HepG2 (cell line): ENCODE measurements around the gene WDR59. TPM values are rescaled to one million over a fixed set of nuclear protein-coding genes. Genes with fewer than 3 reads are reported as not detected.

Source experiments
- ARID2 ChIP-seq: sonication (generic); formaldehyde crosslinking; IDR thresholded peaks from 2 replicates; pipeline ENCODE4 v1.8.1; 2022; ENCODE audit warnings: mild to moderate bottlenecking, missing genetic modification reagents, borderline replicate concordance
- EEA1 ChIP-seq: sonication (generic); formaldehyde crosslinking; IDR thresholded peaks from 2 replicates; pipeline ENCODE4 v1.5.1; 2020; ENCODE audit warnings: mild to moderate bottlenecking, missing genetic modification reagents, borderline replicate concordance
- FOSL2 ChIP-seq: sonication (generic); formaldehyde crosslinking; IDR thresholded peaks from 2 replicates; pipeline ENCODE4 v1.4.0; 2020; ENCODE audit warnings: missing genetic modification reagents
- FOXK1 ChIP-seq: sonication (generic); formaldehyde crosslinking; IDR thresholded peaks from 2 replicates; pipeline ENCODE4 v1.4.0; 2020; ENCODE audit warnings: low read depth, missing genetic modification reagents, borderline replicate concordance
- GABPA ChIP-seq, 2 experiments: IDR thresholded peaks; 2 replicates each; pipeline ENCODE4 v1.6.1; 2011 to 2016; ENCODE audit warnings: low read depth in 2 of 2, low read length in 1 of 2, missing biosample characterization in 1 of 2, missing genetic modification characterization in 1 of 2
- GFI1 ChIP-seq: sonication (generic); formaldehyde crosslinking; IDR thresholded peaks from 2 replicates; pipeline ENCODE4 v1.5.0; 2020; ENCODE audit warnings: missing genetic modification reagents, mild to moderate bottlenecking, borderline replicate concordance
- HMG20A ChIP-seq: IDR thresholded peaks from 2 replicates; pipeline ENCODE4 v1.6.1; 2016; ENCODE audit warnings: borderline replicate concordance
- MIXL1 ChIP-seq: IDR thresholded peaks from 2 replicates; pipeline ENCODE4 v1.6.1; 2016
- MTF2 ChIP-seq: sonication (generic); formaldehyde crosslinking; IDR thresholded peaks from 2 replicates; pipeline ENCODE4 v1.5.0; 2020; ENCODE audit warnings: missing genetic modification reagents, borderline replicate concordance
- NFATC3 ChIP-seq: sonication (generic); formaldehyde crosslinking; IDR thresholded peaks from 2 replicates; pipeline ENCODE4 v1.5.1; 2020; ENCODE audit warnings: mild to moderate bottlenecking, missing genetic modification reagents
- ONECUT2 ChIP-seq: sonication (generic); formaldehyde crosslinking; IDR thresholded peaks from 2 replicates; pipeline ENCODE4 v1.4.0; 2020; ENCODE audit warnings: missing genetic modification reagents
- SALL2 ChIP-seq: sonication (generic); formaldehyde crosslinking; IDR thresholded peaks from 2 replicates; pipeline ENCODE4 v1.8.1; 2023; ENCODE audit warnings: mild to moderate bottlenecking, missing genetic modification reagents, inconsistent platforms
- SETDB1 ChIP-seq: sonication (generic); formaldehyde crosslinking; IDR thresholded peaks from 2 replicates; pipeline ENCODE4 v1.5.1; 2020; ENCODE audit warnings: missing genetic modification reagents, mild to moderate bottlenecking, borderline replicate concordance
- SMAD1 ChIP-seq: sonication (generic); formaldehyde crosslinking; IDR thresholded peaks from 2 replicates; pipeline ENCODE4 v1.4.0; 2020; ENCODE audit warnings: missing genetic modification reagents, low read depth, mild to moderate bottlenecking, borderline replicate concordance
- TCF7L2 ChIP-seq: IDR thresholded peaks from 2 replicates; pipeline ENCODE4 v1.6.1; 2011; ENCODE audit warnings: mild to moderate bottlenecking, low read depth, low read length, moderate library complexity
- TGIF2 ChIP-seq: IDR thresholded peaks from 2 replicates; pipeline ENCODE4 v1.6.1; 2016; ENCODE audit warnings: control low read depth, missing compliant biosample characterization
- ZBTB7A ChIP-seq: sonication (generic); formaldehyde crosslinking; IDR thresholded peaks from 2 replicates; pipeline ENCODE4 v1.8.0; 2022; ENCODE audit warnings: mild to moderate bottlenecking, missing genetic modification reagents
- ZNF430 ChIP-seq: sonication (generic); formaldehyde crosslinking; IDR thresholded peaks from 2 replicates; pipeline ENCODE4 v1.9.0; 2021; ENCODE audit warnings: mild to moderate bottlenecking, missing genetic modification reagents
- ZNF510 ChIP-seq: sonication (generic); formaldehyde crosslinking; IDR thresholded peaks from 2 replicates; pipeline ENCODE4 v1.4.0; 2020; ENCODE audit warnings: low read depth, mild to moderate bottlenecking, missing genetic modification reagents
- ZNF703 ChIP-seq: sonication (generic); formaldehyde crosslinking; IDR thresholded peaks from 2 replicates; pipeline ENCODE4 v1.5.1; 2020; ENCODE audit warnings: missing genetic modification reagents, mild to moderate bottlenecking, moderate library complexity, borderline replicate concordance
- polyA plus RNA-seq, 8 experiments: library from polyadenylated mRNA; depleted of rRNA in 3 of 8; stranded (reverse) in 7 of 8; unstranded in 1 of 8; fragments of >200 nt; fragmentation: Illumina TruSeq in 4 of 8; extraction: Trizol in 4 of 8; gene quantifications; 2 replicates each; pipeline versions ENCODE4 v1.2.1 to v1.2.3, GENCODE V29; 2011 to 2016; ENCODE audit warnings: low read depth in 4 of 8, missing spikeins in 1 of 8, mixed read lengths in 1 of 8; ENCODE audit not compliant: insufficient read depth in 1 of 8
- total RNA-seq, 5 experiments: library from RNA; depleted of rRNA; stranded (reverse); fragments of >200 nt; fragmentation: Illumina TruSeq; extraction: Trizol; gene quantifications; 2 replicates each; pipeline ENCODE4 v1.2.3, GENCODE V29; 2016; ENCODE audit warnings: low read depth in 1 of 5
- TF ChIP-seq, protein P1 (sequence below): IDR thresholded peaks from 2 replicates; pipeline ENCODE4 v1.6.1; 2016
- TF ChIP-seq, protein P2 (sequence below): IDR thresholded peaks from 2 replicates; pipeline ENCODE4 v1.6.1; 2016; ENCODE audit warnings: low read depth, control low read depth
- TF ChIP-seq, protein P3 (sequence below): sonication (generic); formaldehyde crosslinking; IDR thresholded peaks from 2 replicates; pipeline ENCODE4 v1.9.0; 2022; ENCODE audit warnings: low read depth, missing genetic modification reagents
- TF ChIP-seq, protein P4 (sequence below), 2 experiments: sonication (generic) in 1 of 2; formaldehyde crosslinking in 1 of 2; IDR thresholded peaks; 2 replicates each; pipeline versions ENCODE4 v1.5.1 to v1.6.1; 2011 to 2020; ENCODE audit warnings: borderline replicate concordance in 1 of 2, low read depth in 1 of 2, low read length in 1 of 2, mild to moderate bottlenecking in 1 of 2, missing genetic modification reagents in 1 of 2, moderate library complexity in 1 of 2

The WDR59 gene
- total and polyA plus RNA-seq, 2 of the 13 experiments (the other 11 are each of a cell fraction or from before 2014, with no cell fraction given): 65.2 to 306 TPM

DNA sequence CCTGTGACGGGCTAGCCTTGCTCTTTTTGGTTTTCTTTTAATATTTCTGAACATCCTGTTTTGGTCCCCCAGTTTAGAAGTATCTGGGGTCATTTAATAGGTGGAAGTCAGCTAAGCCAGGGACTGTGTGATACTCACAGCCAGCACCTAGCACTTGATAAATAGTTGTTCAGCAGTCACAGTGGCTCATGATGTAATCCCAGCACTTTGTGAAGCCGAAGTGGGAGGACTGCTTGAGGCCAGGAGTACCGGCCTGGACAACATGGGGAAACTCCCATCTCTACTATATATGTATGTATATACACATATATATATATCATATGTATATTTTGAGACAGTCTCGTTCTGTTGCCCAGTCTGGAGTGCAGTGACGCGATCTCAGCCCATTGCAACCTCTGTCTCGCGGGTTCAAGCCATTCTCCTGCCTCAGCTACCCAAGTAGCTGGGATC, 12.1 kb upstream of the WDR59 start (continued):
- TF ChIP-seq NFATC3 (CRISPR knock-in tag) (no peak), TGIF2 (CRISPR knock-in tag) (no peak), ZNF510 (CRISPR knock-in tag) (no peak), ZNF703 (CRISPR knock-in tag) (no peak), ONECUT2 (CRISPR knock-in tag) (no peak), SALL2 (CRISPR knock-in tag) (no peak), ARID2 (CRISPR knock-in tag) (no peak), GFI1 (CRISPR knock-in tag) (no peak), MIXL1 (CRISPR knock-in tag) (peak; percentile 82), SMAD1 (CRISPR knock-in tag) (no peak), MTF2 (CRISPR knock-in tag) (no peak), ZBTB7A (CRISPR knock-in tag) (no peak), FOXK1 (CRISPR knock-in tag) (peak; percentile 68; the same call in 1 of the 2 replicates), SETDB1 (CRISPR knock-in tag) (no peak), GABPA (IDR thresholded peaks at IDR 0.05; ENCODE audit: low read depth, low read length) (no peak), GABPA (CRISPR knock-in tag; IDR thresholded peaks at IDR 0.05; ENCODE audit: low read depth) (0 out of 2 replicates have a peak, but pooled peaks have one; percentile 7), ZNF430 (no peak; the same call in 1 of the 2 replicates), FOSL2 (CRISPR knock-in tag) (peak; percentile 71), EEA1 (CRISPR knock-in tag) (no peak), TCF7L2 (no peak), HMG20A (CRISPR knock-in tag) (peak; percentile 53; the same call in 1 of the 2 replicates)
- TF ChIP-seq, protein P1, sequence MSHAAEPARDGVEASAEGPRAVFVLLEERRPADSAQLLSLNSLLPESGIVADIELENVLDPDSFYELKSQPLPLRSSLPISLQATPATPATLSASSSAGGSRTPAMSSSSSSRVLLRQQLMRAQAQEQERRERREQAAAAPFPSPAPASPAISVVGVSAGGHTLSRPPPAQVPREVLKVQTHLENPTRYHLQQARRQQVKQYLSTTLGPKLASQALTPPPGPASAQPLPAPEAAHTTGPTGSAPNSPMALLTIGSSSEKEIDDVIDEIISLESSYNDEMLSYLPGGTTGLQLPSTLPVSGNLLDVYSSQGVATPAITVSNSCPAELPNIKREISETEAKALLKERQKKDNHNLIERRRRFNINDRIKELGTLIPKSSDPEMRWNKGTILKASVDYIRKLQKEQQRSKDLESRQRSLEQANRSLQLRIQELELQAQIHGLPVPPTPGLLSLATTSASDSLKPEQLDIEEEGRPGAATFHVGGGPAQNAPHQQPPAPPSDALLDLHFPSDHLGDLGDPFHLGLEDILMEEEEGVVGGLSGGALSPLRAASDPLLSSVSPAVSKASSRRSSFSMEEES: peak; percentile 59; the same call in 1 of the 2 replicates
- TF ChIP-seq, protein P2, sequence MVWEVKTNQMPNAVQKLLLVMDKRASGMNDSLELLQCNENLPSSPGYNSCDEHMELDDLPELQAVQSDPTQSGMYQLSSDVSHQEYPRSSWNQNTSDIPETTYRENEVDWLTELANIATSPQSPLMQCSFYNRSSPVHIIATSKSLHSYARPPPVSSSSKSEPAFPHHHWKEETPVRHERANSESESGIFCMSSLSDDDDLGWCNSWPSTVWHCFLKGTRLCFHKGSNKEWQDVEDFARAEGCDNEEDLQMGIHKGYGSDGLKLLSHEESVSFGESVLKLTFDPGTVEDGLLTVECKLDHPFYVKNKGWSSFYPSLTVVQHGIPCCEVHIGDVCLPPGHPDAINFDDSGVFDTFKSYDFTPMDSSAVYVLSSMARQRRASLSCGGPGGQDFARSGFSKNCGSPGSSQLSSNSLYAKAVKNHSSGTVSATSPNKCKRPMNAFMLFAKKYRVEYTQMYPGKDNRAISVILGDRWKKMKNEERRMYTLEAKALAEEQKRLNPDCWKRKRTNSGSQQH: no peak
- TF ChIP-seq, protein P3, sequence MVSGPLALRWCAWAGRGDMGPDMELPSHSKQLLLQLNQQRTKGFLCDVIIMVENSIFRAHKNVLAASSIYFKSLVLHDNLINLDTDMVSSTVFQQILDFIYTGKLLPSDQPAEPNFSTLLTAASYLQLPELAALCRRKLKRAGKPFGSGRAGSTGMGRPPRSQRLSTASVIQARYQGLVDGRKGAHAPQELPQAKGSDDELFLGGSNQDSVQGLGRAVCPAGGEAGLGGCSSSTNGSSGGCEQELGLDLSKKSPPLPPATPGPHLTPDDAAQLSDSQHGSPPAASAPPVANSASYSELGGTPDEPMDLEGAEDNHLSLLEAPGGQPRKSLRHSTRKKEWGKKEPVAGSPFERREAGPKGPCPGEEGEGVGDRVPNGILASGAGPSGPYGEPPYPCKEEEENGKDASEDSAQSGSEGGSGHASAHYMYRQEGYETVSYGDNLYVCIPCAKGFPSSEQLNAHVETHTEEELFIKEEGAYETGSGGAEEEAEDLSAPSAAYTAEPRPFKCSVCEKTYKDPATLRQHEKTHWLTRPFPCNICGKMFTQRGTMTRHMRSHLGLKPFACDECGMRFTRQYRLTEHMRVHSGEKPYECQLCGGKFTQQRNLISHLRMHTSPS: no peak
- TF ChIP-seq, protein P4, sequence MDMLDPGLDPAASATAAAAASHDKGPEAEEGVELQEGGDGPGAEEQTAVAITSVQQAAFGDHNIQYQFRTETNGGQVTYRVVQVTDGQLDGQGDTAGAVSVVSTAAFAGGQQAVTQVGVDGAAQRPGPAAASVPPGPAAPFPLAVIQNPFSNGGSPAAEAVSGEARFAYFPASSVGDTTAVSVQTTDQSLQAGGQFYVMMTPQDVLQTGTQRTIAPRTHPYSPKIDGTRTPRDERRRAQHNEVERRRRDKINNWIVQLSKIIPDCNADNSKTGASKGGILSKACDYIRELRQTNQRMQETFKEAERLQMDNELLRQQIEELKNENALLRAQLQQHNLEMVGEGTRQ (IDR thresholded peaks at IDR 0.05; ENCODE audit: low read depth, low read length): no peak
- TF ChIP-seq, protein P4 (CRISPR knock-in tag; IDR thresholded peaks at IDR 0.05; ENCODE audit: borderline replicate concordance): no peak
